GM13976 (cell line): ENCODE measurements around the gene CNPY3.

Experiments used
- DNase-seq: peaks from one replicate; pipeline ENCODE4 v3.0.0; 2012; ENCODE audit warnings: low spot score
- CTCF ChIP-seq: IDR thresholded peaks from 2 replicates; pipeline ENCODE4 v1.5.1; 2012; ENCODE audit warnings: borderline replicate concordance, mild to moderate bottlenecking; ENCODE audit not compliant: insufficient read depth; ENCODE audit errors: extremely low read depth, missing control alignments, control extremely low read depth
- in situ Hi-C: fragments of 300-500 bp; cut with MboI; formaldehyde crosslinking; loops from one replicate; pipeline ENCODE4 v1.12.0; 2022; ENCODE audit warnings: low sequenced_read_pairs, mixed read lengths, inconsistent platforms; ENCODE audit not compliant: unreplicated experiment

Gene CNPY3

GRCh38 chr6:42904467-42904866 lies 24.8 kb upstream of the CNPY3 start:
- DNase-seq, result no peak
- in situ Hi-C loops, result no loop called here
- no peak for TF ChIP-seq CTCF

DNA sequence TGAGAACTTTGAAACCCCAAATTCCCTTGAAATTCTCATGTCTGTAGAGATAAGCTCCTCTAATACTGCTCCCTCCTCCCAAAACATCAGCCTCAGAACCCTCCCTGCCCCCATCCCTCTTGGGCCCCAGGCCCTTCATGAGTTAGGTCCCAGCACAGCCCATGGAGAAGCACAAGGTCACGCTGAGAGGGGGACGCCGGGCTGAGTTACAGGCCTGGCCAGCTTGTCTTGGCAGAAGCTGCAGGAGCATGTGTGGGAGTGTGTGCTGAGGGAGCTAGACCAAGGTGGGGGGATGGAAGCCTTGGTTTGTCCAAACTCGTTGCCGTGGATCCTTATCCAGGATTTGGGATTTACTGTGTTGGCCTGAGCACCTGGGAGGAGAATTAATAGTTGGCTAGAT lies 21.9 kb upstream of the CNPY3 start:
- in situ Hi-C loops, result loop anchor here (5.0 kb wide), 1 partner anchor 235 kb away; no protein-coding TSS in a partner anchor
- DNase-seq, result no peak
- no peak for TF ChIP-seq CTCF

GRCh38 chr6:42909835-42910234 lies 19.4 kb upstream of the CNPY3 start:
- no peak for TF ChIP-seq CTCF
- DNase-seq, result no peak
- in situ Hi-C loops, result loop anchor here (5.0 kb wide), 1 partner anchor 232 kb away; no protein-coding TSS in a partner anchor

DNA sequence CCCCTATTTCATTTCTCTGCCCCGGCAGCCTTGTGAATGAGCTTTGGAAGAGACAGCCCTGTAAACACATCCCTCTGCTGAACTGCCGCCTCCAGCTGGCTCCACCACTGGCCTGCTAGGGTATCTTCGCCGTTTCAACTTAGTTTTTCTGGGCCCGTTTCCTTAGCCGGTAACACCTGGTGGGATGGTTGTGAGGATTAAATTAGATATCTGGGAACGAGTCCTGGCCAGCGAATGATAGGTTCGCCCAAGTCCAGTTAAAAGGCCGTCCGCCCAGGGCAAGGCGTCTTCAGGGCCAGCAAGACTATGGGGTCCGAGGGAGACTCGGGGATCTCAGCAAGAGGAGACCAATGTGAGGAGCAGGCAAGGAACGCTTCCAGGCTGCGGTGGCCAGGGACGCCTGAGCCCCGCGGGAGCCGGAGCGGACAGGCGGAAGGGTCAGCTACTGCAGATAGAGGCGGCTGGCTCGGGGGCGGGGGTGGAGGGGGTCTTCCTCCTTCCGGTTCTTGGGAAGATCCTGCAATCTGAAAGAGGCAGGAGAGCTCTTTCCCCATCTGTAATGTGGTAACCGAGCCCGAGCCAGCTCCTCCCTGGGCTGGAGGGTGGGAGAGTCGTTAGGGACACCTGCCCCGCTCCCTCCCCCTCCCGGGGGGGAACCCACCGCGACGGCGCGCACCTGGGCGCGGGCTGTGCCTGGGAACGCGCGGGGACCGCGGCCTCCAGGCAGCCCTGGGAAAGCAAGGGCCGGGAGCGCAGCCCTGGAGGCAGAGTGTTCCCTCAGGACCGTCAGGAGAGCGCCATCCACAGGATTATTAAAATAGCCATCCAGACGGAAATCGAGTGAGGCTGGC lies 17.9 kb upstream of the CNPY3 start:
- no peak for TF ChIP-seq CTCF
- in situ Hi-C loops, result no loop called here
- DNase-seq, result no peak

DNA sequence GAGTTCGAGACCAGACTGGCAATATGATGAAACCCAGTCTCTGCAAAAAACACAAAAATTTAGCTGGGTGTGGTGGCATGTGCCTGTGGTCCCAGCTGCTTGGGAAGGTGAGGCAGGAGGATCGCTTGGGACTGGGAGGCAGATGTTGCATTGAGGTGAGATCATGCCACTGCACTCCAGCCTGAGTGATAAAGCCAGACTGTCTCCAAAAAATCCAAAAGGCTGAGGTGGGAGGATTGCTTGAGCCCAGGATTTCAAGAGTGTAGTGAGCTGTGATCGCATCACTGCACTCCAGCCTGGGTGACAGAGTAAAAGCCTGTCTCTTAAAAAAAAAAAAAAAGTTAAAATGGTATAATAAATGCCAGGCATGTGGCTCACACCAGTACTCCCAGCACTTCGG lies 14.7 kb upstream of the CNPY3 start:
- no peak for DNase-seq
- TF ChIP-seq CTCF, result no peak
- in situ Hi-C loops, result no loop called here

DNA sequence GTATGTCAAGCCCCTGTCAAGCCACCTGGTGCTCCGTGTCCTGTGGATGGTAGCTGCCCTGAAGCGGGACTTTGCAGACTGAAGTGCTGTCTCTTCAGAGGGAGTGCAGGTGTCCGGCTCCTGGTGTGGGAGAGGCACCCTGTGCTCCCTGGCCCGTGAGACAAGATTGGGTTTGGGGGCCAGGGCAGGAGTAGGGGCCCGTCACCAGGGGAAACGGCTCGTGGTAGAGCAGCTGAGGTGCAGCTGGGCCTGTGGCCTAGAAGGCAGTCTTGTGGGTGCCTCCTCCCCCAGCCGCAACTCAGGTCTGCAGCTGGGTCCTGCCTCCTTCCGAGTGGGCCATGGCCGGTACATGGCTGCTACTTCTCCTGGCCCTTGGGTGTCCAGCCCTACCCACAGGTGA lies 13.5 kb upstream of the CNPY3 start, which contains the start of gene PTCRA:
PTCRA (plus strand) TSS at position 322 of the 400 bp plus-strand sequence; CDS start at position 339, 17 bp downstream.
- TF ChIP-seq CTCF, result no peak

More for the DNA sequence above, 13.5 kb upstream of the CNPY3 start, which contains the start of gene PTCRA:
- no peak for DNase-seq
- in situ Hi-C loops, result no loop called here
